HG02588 (cell line): ENCODE results near the gene C16orf87.
A peak's percentile ranks its signal among the peaks of the same experiment; 100 is the strongest.

Source experiments
- ATAC-seq: cut with Tn5 transposase; IDR thresholded peaks from one replicate; pipeline ENCODE4 v1.9.1; 2021; ENCODE audit warnings: mild to moderate bottlenecking, moderate library complexity; ENCODE audit not compliant: unreplicated experiment

C16orf87 gene

GRCh38 chr16:46762583-46762982 lies 68.4 kb downstream of the C16orf87 start:
- no peak for ATAC-seq

GRCh38 chr16:46759309-46759708 lies 71.7 kb downstream of the C16orf87 start:
- ATAC-seq = no peak

GRCh38 chr16:46757339-46758050 lies 73.5 kb downstream of the C16orf87 start:
- no peak for ATAC-seq

GRCh38 chr16:46756772-46757171 lies 74.2 kb downstream of the C16orf87 start:
- no peak for ATAC-seq

- no peak for ATAC-seq
Measured at GRCh38 chr16:46753015-46753414, 78.0 kb downstream of the C16orf87 start.

GRCh38 chr16:46751381-46751780 lies 79.6 kb downstream of the C16orf87 start:
- no peak for ATAC-seq

GRCh38 chr16:46748775-46749705 lies 81.9 kb downstream of the C16orf87 start:
- peak; percentile 79 for ATAC-seq

- no peak for ATAC-seq
Measured at GRCh38 chr16:46747777-46748651, 83.0 kb downstream of the C16orf87 start, which contains the start of gene MYLK3. MYLK3 (minus strand) TSS chr16:46748344; CDS start chr16:46748193, 151 bp downstream.

GRCh38 chr16:46746821-46747776 lies 83.9 kb downstream of the C16orf87 start:
- no peak for ATAC-seq
